K562 (cell line): ENCODE data around the gene NOP16. TPM values are rescaled to one million over a fixed set of nuclear protein-coding genes. Genes with fewer than 3 reads are reported as not detected.

Source experiments
- CHD4 ChIP-seq: fragments of 200-600 bp; sonication (generic); IDR thresholded peaks from 3 replicates; pipeline ENCODE4 v1.6.1; 2012; ENCODE audit warnings: low read depth, mild to moderate bottlenecking, mixed read lengths, low read length, inconsistent platforms; ENCODE audit not compliant: insufficient read depth, insufficient replicate concordance, poor library complexity, severe bottlenecking
- DIDO1 ChIP-seq: fragments of 450-650 bp; IDR thresholded peaks from 2 replicates; pipeline ENCODE4 v1.6.1; 2016; ENCODE audit warnings: low read depth, missing biosample characterization, missing genetic modification characterization
- ELK3 ChIP-seq: fragments of 450-650 bp; formaldehyde crosslinking; IDR thresholded peaks from 2 replicates; pipeline ENCODE4 v1.4.0; 2020; ENCODE audit warnings: mild to moderate bottlenecking
- GTF2F1 ChIP-seq: IDR thresholded peaks from 2 replicates; pipeline ENCODE4 v1.6.1; 2011; ENCODE audit warnings: low read depth, low read length, improper control_type of control experiment
- IFI16 ChIP-seq: fragments of 250-450 bp; sonication (Bioruptor Pico); IDR thresholded peaks from 2 replicates; pipeline ENCODE4 v2.1.2; 2022; ENCODE audit warnings: mild to moderate bottlenecking, inconsistent platforms
- KAT8 ChIP-seq: fragments of 450-650 bp; IDR thresholded peaks from 2 replicates; pipeline ENCODE4 v1.6.1; 2016; ENCODE audit warnings: low read depth, mild to moderate bottlenecking
- KLF1 ChIP-seq: fragments of 450-650 bp; IDR thresholded peaks from 2 replicates; pipeline ENCODE4 v1.6.1; 2016; ENCODE audit warnings: missing genetic modification characterization, missing compliant biosample characterization
- MAFK ChIP-seq: IDR thresholded peaks from 2 replicates; pipeline ENCODE4 v1.6.1; 2011; ENCODE audit warnings: low read length, improper control_type of control experiment
- MITF ChIP-seq: IDR thresholded peaks from 2 replicates; pipeline ENCODE4 v1.6.1; 2014; ENCODE audit warnings: antibody characterized with exemption
- NFE2L1 ChIP-seq: fragments of 450-650 bp; IDR thresholded peaks from 2 replicates; pipeline ENCODE4 v1.6.1; 2016; ENCODE audit warnings: missing genetic modification characterization, low read depth, mild to moderate bottlenecking, missing compliant biosample characterization, moderate library complexity, borderline replicate concordance
- PCBP2 ChIP-seq: fragments of 200-400 bp; formaldehyde crosslinking; IDR thresholded peaks from 2 replicates; pipeline ENCODE4 v1.6.1; 2018; ENCODE audit warnings: low read length, low read depth, mild to moderate bottlenecking, moderate library complexity; ENCODE audit not compliant: poor library complexity, severe bottlenecking
- PHF8 ChIP-seq: fragments of 200-600 bp; sonication (generic); IDR thresholded peaks from 2 replicates; pipeline ENCODE4 v1.6.1; 2012; ENCODE audit warnings: mixed run types, mild to moderate bottlenecking, inconsistent platforms, low read length, moderate library complexity, borderline replicate concordance
- PML ChIP-seq: IDR thresholded peaks from 2 replicates; pipeline ENCODE4 v1.6.1; 2012; ENCODE audit warnings: low read length, inconsistent platforms
- POLR2AphosphoS5 ChIP-seq: IDR thresholded peaks from 2 replicates; pipeline ENCODE4 v1.6.1; 2011; ENCODE audit warnings: mild to moderate bottlenecking, low read depth, low read length, moderate library complexity; ENCODE audit not compliant: control insufficient read depth, insufficient read depth
- POLR3G ChIP-seq: IDR thresholded peaks from 2 replicates; pipeline ENCODE4 v1.6.1; 2011; ENCODE audit not compliant: insufficient read length, insufficient replicate concordance; ENCODE audit errors: extremely low read depth
- SIN3B ChIP-seq: fragments of 450-650 bp; IDR thresholded peaks from 2 replicates; pipeline ENCODE4 v1.6.1; 2017; ENCODE audit warnings: low read depth, mild to moderate bottlenecking, moderate library complexity
- ZBED1 ChIP-seq: IDR thresholded peaks from 2 replicates; pipeline ENCODE4 v1.6.1; 2014
- ZBTB1 ChIP-seq: sonication (generic); formaldehyde crosslinking; IDR thresholded peaks from 2 replicates; pipeline ENCODE4 v1.8.1; 2023; ENCODE audit warnings: missing genetic modification reagents, low read depth, mild to moderate bottlenecking, borderline replicate concordance
- ZNF133 ChIP-seq: fragments of 250-450 bp; sonication (Bioruptor Pico); IDR thresholded peaks from 2 replicates; pipeline ENCODE4 v1.4.0; 2020; ENCODE audit warnings: mild to moderate bottlenecking
- ZNF175 ChIP-seq: fragments of 200-800 bp; sonication (Bioruptor generic); IDR thresholded peaks from 2 replicates; pipeline ENCODE4 v1.6.1; 2016; ENCODE audit warnings: low read depth, mild to moderate bottlenecking, missing genetic modification characterization, missing compliant biosample characterization
- ZNF24 ChIP-seq: fragments of 450-650 bp; IDR thresholded peaks from 2 replicates; pipeline ENCODE4 v1.6.1; 2016
- ZNF436 ChIP-seq: fragments of 250-450, 450-650 bp; sonication (Bioruptor Pico); formaldehyde crosslinking; IDR thresholded peaks from 2 replicates; pipeline ENCODE4 v1.7.0; 2020; ENCODE audit warnings: mild to moderate bottlenecking
- ZNF551 ChIP-seq: fragments of 250-450 bp; sonication (Bioruptor Pico); IDR thresholded peaks from 2 replicates; pipeline ENCODE4 v1.5.0; 2021; ENCODE audit warnings: mild to moderate bottlenecking, moderate library complexity
- ZNF583 ChIP-seq: fragments of 250-450 bp; sonication (Bioruptor Pico); IDR thresholded peaks from 2 replicates; pipeline ENCODE4 v1.4.0; 2020
- ZNF696 ChIP-seq: fragments of 250-450 bp; sonication (Bioruptor Pico); conservative IDR thresholded peaks from 2 replicates; pipeline ENCODE4 v1.4.0; 2020; ENCODE audit warnings: mild to moderate bottlenecking, moderate library complexity
- polyA plus RNA-seq, 8 experiments: library from polyadenylated mRNA; depleted of rRNA in 4 of 8; stranded (reverse) in 5 of 8; unstranded in 3 of 8; fragments of >200 nt; fragmentation: Nextera tagmentation in 2 of 8; fragmentation: Illumina TruSeq in 1 of 8; extraction: Ambion mirVana in 2 of 8; extraction: Trizol in 1 of 8; gene quantifications; 2 replicates each; pipeline versions ENCODE4 v1.2.1 to v1.2.3, GENCODE V29; 2011 to 2014; ENCODE audit warnings: inconsistent platforms in 1 of 8, missing spikeins in 1 of 8
- total RNA-seq, 7 experiments: library from RNA; depleted of rRNA in 6 of 7; stranded (reverse); fragments of >200 nt in 6 of 7; fragmentation: Illumina TruSeq in 2 of 7; extraction: Trizol in 2 of 7; gene quantifications; 2 replicates each; pipeline versions ENCODE4 v1.2.1 to v1.2.3, GENCODE V29; 2011 to 2021; ENCODE audit warnings: low replicate concordance in 1 of 7
- TF ChIP-seq, protein P1 (sequence below): fragments of 250-450 bp; sonication (Bioruptor Pico); IDR thresholded peaks from 2 replicates; pipeline ENCODE4 v1.8.0; 2022; ENCODE audit warnings: inconsistent platforms, mild to moderate bottlenecking, moderate library complexity, borderline replicate concordance

Gene NOP16
- total and polyA plus RNA-seq, 9 of the 15 experiments (the other 6 are each of a cell fraction or from before 2014, with no cell fraction given), result 92.5 to 342 (median 148) TPM

GRCh38 chr5:176388444-176389134, at the start of gene NOP16, which contains the start of gene HIGD2A (continued):
- TF ChIP-seq ZNF133 (CRISPR knock-in tag) (no peak), ZNF583 (CRISPR knock-in tag) (no peak), CHD4 (no peak), SIN3B (peak; percentile 94), KAT8 (no peak), ZNF175 (peak; percentile 38; the same call in 1 of the 2 replicates), PHF8 (peak; percentile 94), ELK3 (CRISPR knock-in tag) (no peak), KLF1 (tag) (peak; percentile 36; the same call in 1 of the 2 replicates), POLR3G (no peak), GTF2F1 (peak; percentile 33; the same call in 1 of the 2 replicates), ZNF551 (CRISPR knock-in tag) (no peak), NFE2L1 (tag) (no peak), ZNF696 (CRISPR knock-in tag) (no peak), MITF (no peak), ZNF436 (CRISPR knock-in tag) (no peak), DIDO1 (peak; percentile 96), ZBTB1 (CRISPR knock-in tag) (no peak), IFI16 (CRISPR knock-in tag) (no peak), PCBP2 (no peak), MAFK (peak; percentile 2; the same call in 1 of the 2 replicates), ZBED1 (no peak), PML (peak; percentile 54; the same call in 1 of the 2 replicates), ZNF24 (0 out of 2 replicates have a peak, but pooled peaks have one; percentile 34), POLR2AphosphoS5 (peak; percentile 43; the same call in 1 of the 2 replicates)
- TF ChIP-seq, protein P1, sequence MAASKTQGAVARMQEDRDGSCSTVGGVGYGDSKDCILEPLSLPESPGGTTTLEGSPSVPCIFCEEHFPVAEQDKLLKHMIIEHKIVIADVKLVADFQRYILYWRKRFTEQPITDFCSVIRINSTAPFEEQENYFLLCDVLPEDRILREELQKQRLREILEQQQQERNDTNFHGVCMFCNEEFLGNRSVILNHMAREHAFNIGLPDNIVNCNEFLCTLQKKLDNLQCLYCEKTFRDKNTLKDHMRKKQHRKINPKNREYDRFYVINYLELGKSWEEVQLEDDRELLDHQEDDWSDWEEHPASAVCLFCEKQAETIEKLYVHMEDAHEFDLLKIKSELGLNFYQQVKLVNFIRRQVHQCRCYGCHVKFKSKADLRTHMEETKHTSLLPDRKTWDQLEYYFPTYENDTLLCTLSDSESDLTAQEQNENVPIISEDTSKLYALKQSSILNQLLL (CRISPR knock-in tag), result no peak
